ENCODE data around the gene TAF11L3. TPM values are rescaled to one million over a fixed set of nuclear protein-coding genes. Genes with fewer than 3 reads are reported as not detected.
"Not testable (repeated sequence)": the region's sequence is repeated elsewhere in the genome, so short reads cannot be mapped to it uniquely, and the experiment has no call there.

The TAF11L3 gene
- total RNA-seq, 1 donor from 2014 or later: not detected

DNA sequence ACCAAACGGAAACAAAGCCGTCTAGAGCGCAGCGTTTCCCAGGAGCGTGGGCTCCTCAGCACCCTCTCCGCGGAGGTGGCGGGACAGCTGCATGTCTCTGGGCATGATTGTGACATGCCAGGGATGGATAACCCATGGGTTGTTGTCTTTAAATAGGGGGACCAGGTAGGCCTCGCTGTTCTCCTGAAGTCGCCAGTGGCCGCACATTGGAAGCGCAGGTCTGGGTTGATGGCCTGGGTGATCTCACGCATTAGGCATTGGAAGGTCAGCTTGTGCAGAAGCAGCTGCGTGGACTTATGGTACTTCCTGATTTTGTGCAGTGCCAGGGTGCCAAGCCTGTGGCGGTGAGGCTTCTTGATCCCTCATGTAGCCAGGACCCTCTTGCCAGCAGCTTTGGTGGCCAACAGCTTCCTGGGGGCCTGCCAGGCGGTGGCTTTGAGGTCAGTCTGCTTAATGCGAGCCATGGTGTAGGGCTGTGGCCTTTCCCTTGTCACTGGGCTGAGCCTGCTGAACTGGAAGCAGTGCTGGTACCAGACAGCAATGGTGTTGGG, 6.3 kb upstream of the TAF11L3 start:
- Histone ChIP-seq H3K4me1 (no peaks in the 10 kb centered on the region), H3K27me3 (ENCODE audit: low read depth) (no peaks in the 10 kb centered on the region), H3K27ac (replicated peaks) (no peak overlapping the region), H3K36me3 (no peaks in the 10 kb centered on the region), H3K4me3 (no peak overlapping the region), H3K9me3 (replicated peaks) (no peaks in the 10 kb centered on the region)
- DNase-seq: no peak
- no peak for TF ChIP-seq CTCF (IDR thresholded peaks at IDR 0.05; ENCODE audit: borderline replicate concordance)
- intact Hi-C loops (cut with micrococcal nuclease): no loop called here

- intact Hi-C loops (cut with micrococcal nuclease); H3K27me3 ChIP-seq (ENCODE audit: low read depth); H3K4me1 ChIP-seq; H3K27ac ChIP-seq (replicated peaks); DNase-seq; H3K36me3 ChIP-seq; H3K4me3 ChIP-seq: not testable (repeated sequence)
- H3K9me3 ChIP-seq (replicated peaks): peaks cover 10% of the 10 kb centered on the region
Measured at GRCh38 chr5:17517526-17517925, 641 bp upstream of the TAF11L3 start.

DNA sequence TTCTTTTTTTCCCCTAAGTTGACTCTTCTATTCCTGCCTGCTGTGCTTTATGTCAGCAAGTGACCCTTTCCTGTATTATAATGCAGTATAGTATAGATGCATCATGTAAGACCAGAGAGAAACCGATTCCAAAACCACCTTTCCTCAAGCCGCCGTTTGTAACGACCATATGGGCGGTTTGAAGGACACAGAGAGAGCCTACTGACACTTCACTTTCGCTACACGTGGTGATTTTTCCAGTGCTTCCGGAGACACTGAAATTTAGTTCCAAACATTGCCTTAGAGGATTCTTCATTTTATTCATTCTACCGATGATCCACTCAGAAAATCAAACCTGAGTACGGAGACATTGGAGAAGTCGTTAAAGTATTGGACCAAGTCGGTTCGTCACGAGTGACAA, 1.3 kb downstream of the TAF11L3 start:
- DNase-seq; H3K4me1 ChIP-seq; H3K27ac ChIP-seq (replicated peaks); H3K4me3 ChIP-seq; intact Hi-C loops (cut with micrococcal nuclease); H3K27me3 ChIP-seq (ENCODE audit: low read depth); H3K36me3 ChIP-seq: not testable (repeated sequence)
- peaks cover 10% of the 10 kb centered on the region for H3K9me3 ChIP-seq (replicated peaks)

GRCh38 chr5:17521501-17521900, 3.3 kb downstream of the TAF11L3 start, which contains the start of gene TAF11L4:
Gene TAF11L4, plus strand, starts transcription at chr5:17521801.
- intact Hi-C loops (cut with micrococcal nuclease); H3K27me3 ChIP-seq (ENCODE audit: low read depth); H3K4me3 ChIP-seq; H3K36me3 ChIP-seq; DNase-seq; H3K4me1 ChIP-seq; H3K27ac ChIP-seq (replicated peaks): not testable (repeated sequence)
- peaks cover 15% of the 10 kb centered on the region for H3K9me3 ChIP-seq (replicated peaks)

DNA sequence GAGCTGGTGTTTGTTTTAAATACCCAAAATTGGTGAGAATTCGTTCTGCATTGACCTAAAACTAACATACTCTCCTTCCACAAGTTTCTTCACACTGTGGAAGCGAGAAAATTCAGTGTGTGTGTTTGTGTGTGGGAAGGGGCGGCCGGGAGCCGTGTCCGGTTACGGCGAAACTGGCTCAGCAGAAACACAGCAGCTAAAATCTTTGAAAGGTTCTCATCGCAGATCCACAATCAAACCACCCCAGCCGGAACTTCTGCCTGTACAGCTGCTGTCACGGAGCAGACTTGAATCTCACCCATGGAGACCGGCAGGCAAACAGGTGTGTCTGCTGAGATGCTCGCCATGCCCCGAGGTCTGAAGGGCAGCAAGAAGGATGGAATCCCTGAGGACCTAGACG, 6.8 kb downstream of the TAF11L3 start, which contains the start of gene TAF11L5:
TSS of gene TAF11L5 (plus strand) at position 301 of the 400 bp plus-strand sequence.
- H3K36me3 ChIP-seq; H3K27me3 ChIP-seq (ENCODE audit: low read depth); H3K27ac ChIP-seq (replicated peaks); H3K4me3 ChIP-seq; H3K4me1 ChIP-seq; DNase-seq; intact Hi-C loops (cut with micrococcal nuclease); H3K9me3 ChIP-seq (replicated peaks): not testable (repeated sequence)

DNA sequence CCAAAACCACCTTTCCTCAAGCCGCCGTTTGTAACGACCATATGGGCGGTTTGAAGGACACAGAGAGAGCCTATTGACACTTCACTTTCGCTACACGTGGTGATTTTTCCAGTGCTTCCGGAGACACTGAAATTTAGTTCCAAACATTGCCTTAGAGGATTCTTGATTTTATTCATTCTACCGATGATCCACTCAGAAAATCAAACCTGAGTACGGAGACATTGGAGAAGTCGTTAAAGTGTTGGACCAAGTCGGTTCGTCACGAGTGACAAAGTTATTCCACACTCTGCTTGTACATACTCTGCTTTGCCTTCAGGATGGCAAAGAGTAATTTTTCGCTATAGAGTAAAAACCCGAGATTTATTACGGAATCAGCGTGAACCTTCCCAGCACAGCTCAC, 8.3 kb downstream of the TAF11L3 start:
- H3K9me3 ChIP-seq (replicated peaks); H3K36me3 ChIP-seq; H3K4me1 ChIP-seq; H3K27ac ChIP-seq (replicated peaks); intact Hi-C loops (cut with micrococcal nuclease); H3K4me3 ChIP-seq; DNase-seq; H3K27me3 ChIP-seq (ENCODE audit: low read depth): not testable (repeated sequence)

DNA sequence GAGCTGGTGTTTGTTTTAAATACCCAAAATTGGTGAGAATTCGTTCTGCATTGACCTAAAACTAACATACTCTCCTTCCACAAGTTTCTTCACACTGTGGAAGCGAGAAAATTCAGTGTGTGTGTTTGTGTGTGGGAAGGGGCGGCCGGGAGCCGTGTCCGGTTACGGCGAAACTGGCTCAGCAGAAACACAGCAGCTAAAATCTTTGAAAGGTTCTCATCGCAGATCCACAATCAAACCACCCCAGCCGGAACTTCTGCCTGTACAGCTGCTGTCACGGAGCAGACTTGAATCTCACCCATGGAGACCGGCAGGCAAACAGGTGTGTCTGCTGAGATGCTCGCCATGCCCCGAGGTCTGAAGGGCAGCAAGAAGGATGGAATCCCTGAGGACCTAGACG, 10.2 kb downstream of the TAF11L3 start, which contains the start of gene TAF11L6:
TSS of gene TAF11L6 (plus strand) at position 301 of the 400 bp plus-strand sequence.
- H3K27me3 ChIP-seq (ENCODE audit: low read depth); H3K9me3 ChIP-seq (replicated peaks); H3K27ac ChIP-seq (replicated peaks); H3K4me3 ChIP-seq; H3K4me1 ChIP-seq; DNase-seq; intact Hi-C loops (cut with micrococcal nuclease); H3K36me3 ChIP-seq: not testable (repeated sequence)

Other genes with a start within 250 kb of the TAF11L3 start
- gene TAF11L2, start 20.1 kb upstream of the TAF11L3 start, total RNA-seq: not detected
- gene TAF11L4, start 3.4 kb downstream of the TAF11L3 start, total RNA-seq: not detected
- gene TAF11L5, start 6.9 kb downstream of the TAF11L3 start, total RNA-seq: not detected
- not detected for gene TAF11L6, start 10.3 kb downstream of the TAF11L3 start, total RNA-seq
- gene TAF11L7, start 67.4 kb downstream of the TAF11L3 start, total RNA-seq: not detected
- not detected for gene TAF11L8, start 72.6 kb downstream of the TAF11L3 start, total RNA-seq
- not detected for gene TAF11L9, start 76.0 kb downstream of the TAF11L3 start, total RNA-seq
- not detected for gene TAF11L10, start 79.5 kb downstream of the TAF11L3 start, total RNA-seq
- gene TAF11L11, start 85.8 kb downstream of the TAF11L3 start, total RNA-seq: not detected
- gene TAF11L12, start 92.0 kb downstream of the TAF11L3 start, total RNA-seq: not detected
- gene TAF11L13, start 113.7 kb downstream of the TAF11L3 start, total RNA-seq: not detected
- not detected for gene TAF11L14, start 116.1 kb downstream of the TAF11L3 start, total RNA-seq